Middle frontal gyrus (tissue), 1 donor: Measurements from ENCODE around the gene TDRD1.

ENCODE experiments used
- DNase-seq: peaks from one replicate; pipeline ENCODE4 v3.0.0-alpha.2; 2015; ENCODE audit warnings: low spot score; ENCODE audit errors: extremely low spot score

Gene TDRD1

DNA sequence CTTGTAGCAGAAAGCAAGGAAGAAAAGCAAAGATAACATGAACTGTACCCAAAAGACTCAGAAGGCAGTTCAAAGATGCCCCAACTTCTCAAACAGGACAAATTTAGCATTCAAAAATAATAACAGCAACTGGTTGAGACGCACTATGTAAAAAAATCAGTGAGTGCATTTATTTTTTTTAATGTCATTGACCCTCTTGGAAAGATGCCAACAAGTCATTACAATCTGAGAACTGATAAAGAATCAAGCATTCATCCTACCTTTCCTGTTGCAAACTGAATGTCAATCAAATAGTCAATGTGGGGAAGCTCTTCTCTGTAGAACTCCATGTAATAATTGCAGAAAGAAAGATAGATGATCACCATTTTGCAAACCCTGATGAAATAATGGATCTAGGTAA, 3.5 kb upstream of the TDRD1 start:
- DNase-seq, result no peak

DNA sequence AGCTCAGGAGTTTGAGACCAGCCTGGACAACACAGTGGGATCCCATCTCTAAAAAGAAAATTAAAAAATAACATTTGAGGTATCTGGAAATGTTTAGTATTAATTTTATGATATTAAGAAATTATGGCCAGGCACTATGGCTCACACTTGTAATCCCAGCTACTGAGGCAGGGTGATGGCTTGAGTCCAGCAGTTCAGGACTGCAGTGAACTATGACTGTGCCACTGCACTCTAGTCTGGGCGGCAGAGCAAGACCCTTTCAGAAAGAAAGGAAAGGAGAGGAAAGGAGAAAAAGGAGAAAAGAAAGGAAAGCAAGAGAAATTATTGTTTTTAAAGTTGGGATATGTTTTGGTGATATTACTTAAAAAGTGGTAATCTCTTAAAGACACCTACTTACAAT, 2.6 kb upstream of the TDRD1 start:
- no peak for DNase-seq

DNA sequence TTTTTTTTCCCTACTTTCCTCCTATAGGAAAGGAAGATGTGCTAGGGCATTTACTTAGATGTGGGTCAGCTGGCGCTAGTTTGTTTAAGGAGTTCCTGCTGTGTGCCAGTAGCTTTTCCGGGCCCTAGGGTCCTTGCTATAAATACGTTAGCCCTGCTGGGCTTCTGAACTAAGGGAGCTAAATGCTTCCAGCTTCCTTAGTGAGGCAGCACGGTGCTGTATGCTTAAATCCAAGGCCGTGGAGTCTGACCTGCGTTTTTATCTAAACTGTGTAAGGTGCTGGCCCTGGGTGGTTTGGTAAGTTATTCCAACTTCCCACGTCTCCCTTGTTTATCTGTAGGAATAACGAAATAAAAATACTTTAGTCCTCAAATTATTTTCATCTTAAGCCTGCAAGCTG, 594 bp downstream of the TDRD1 start:
- DNase-seq, result no peak

GRCh38 chr10:114180937-114181336, 1.8 kb downstream of the TDRD1 start:
- no peak for DNase-seq

- DNase-seq, result no peak
Observed at GRCh38 chr10:114181971-114182370, 2.8 kb downstream of the TDRD1 start.

DNA sequence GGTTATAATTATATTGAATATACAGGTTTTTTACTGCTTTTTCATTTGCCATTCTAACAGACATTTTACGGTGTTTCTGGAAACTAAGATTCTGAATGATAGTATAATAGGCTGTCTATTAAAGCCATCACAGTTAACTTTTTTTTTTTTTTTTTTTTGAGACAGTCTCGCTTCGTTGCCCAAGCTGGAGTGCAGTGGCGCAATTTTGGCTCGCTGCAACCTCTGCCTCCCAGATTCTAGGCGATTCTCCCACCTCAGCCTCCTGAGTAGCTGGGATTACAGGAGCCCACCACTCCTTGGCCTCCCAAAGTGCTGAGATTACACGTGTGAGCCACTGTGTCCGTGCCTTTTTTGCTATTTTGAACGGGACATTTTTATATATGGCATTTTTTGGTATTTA, 4.4 kb downstream of the TDRD1 start:
- DNase-seq, result no peak

- DNase-seq, result no peak
Observed at GRCh38 chr10:114184276-114184675, 5.1 kb downstream of the TDRD1 start.

DNA sequence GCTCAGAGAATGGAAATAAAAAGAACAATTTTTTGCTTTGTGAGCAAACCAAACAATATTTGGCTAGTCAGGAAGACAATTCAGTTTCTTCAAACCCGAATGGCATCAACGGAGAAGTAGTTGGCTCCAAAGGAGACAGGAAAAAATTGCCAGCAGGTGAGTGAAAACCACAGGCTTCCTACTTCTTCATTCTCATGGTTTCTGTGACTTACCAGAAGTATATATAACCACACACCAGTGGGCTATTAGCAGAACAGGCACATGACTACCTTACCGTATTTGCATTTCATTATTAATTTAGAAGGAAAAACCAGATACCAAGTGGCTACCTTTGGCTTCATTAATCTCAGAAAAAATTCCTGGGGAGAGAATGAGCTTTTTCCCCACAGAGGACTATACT, 8.8 kb downstream of the TDRD1 start:
- no peak for DNase-seq

DNA sequence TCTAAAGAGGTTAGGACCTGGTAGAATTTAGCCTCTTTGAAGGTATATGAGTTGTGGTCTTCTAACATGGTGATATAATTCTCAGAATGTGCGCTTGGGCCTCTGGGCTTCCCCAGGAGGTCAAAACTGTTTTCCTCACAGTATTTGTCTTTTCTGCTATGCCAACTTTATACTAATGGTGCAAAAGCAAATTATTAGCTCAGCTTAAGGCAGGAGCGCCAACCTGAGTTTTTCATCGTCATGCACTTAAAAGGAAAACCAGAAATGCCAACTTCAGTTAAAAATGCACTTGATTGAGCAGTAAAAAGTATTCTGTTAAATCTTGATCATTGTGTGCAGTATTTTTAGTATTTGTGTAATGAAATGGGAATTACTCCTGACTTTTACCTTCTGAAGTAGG, 9.7 kb downstream of the TDRD1 start:
- no peak for DNase-seq

- no peak for DNase-seq
Observed at GRCh38 chr10:114189700-114190099, 10.5 kb downstream of the TDRD1 start.

- DNase-seq, result no peak
Observed at GRCh38 chr10:114195079-114195478, 15.9 kb downstream of the TDRD1 start.

GRCh38 chr10:114199239-114199638, 20.1 kb downstream of the TDRD1 start:
- DNase-seq, result no peak

DNA sequence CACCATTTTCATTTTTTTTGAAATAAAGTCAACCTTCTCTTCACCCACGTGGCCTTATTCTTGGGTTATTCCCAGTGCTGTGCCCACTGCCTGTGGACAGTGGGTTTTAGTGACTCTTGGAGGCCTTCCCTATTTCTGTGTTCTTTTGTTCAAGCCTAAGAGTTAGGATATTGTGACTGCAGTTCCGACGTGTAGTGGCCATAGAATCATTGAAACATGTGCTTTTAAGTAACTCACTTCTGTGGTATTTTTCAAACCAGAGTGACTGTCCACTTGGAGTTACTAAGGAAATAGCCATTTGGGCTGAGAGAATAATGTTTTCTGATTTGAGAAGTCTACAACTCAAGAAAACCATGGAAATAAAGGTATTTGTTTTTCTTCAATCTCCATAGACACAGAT, 23.7 kb downstream of the TDRD1 start:
- no peak for DNase-seq

GRCh38 chr10:114206902-114207301, 27.7 kb downstream of the TDRD1 start:
- DNase-seq, result no peak

DNA sequence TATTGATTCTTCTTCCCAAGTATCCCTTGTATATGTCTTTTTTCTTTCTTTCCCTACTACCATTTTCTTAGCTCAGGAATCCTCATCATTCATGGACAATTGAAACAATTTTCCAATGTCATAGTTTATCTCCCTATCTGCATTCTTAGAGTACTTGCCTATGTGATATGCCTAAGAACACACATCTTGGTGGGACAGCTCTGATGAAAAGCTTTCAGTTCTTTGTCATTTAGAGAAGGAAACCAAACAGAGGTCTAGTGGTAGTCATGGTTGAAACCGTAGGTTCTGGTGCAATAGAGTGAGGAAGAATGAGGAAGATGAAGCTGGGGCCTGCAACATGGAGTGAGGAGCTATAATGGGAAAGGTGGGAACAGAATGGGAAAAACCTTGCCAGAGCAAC, 28.2 kb downstream of the TDRD1 start:
- DNase-seq, result no peak

DNA sequence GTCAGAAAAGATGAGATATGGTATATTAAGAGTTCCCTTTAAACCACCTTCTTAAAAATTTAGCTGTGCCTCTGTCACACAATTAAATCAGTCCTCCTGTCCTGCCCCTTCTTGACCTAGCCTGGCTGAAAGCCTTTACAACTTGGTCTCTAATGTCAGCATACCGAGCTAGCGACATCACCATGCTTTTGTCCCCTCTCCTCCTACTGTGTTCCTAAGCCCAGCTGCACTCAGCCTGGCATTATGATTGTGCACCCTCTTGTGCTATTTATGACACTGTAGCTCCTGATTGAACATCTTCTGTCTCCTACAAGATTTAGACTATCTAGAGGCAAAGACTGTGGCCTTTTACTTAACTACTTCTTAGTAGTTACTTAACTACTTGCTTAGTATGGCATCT, 29.2 kb downstream of the TDRD1 start:
- DNase-seq, result no peak

DNA sequence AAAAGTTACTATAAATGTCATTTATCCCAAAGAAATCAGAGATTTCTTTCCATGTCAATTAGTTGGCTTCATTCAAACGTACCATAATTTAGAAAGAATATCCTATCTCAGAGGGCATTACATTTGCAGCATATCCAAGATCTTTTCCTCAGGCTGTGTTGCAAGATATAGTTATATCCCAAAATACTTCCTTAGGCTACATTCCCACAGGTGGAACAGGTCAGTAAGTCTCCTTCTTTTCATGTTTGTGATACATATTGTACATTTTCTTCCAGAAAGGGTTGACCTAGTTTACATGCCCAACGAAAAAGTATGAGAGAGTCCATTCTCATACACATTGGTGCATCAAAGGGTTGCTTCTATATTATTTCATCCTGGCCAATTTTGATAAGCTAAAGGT, 33.0 kb downstream of the TDRD1 start:
- DNase-seq, result no peak

- no peak for DNase-seq
Observed at GRCh38 chr10:114215033-114215432, 35.9 kb downstream of the TDRD1 start.

- DNase-seq, result no peak
Observed at GRCh38 chr10:114220281-114220680, 41.1 kb downstream of the TDRD1 start.

DNA sequence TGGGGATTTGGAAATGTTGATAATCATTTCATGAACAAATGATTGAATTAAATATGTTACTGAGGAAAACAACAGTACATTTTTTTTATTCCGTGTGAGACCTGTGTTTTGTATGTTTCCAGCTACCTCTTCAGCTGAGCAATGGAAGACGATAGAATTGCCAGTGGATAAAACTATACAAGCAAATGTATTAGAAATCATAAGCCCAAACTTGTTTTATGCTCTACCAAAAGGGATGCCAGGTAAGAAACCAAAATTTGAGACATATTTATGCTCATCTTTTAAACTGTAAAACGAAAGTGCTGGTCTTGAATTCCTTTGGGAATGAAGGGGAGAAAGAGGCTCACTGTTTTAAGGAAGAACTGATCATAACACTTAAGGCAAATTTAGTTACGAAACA, 42.1 kb downstream of the TDRD1 start:
- DNase-seq, result no peak

- DNase-seq, result no peak
Observed at GRCh38 chr10:114223066-114223465, 43.9 kb downstream of the TDRD1 start.

GRCh38 chr10:114228156-114228555, 49.0 kb downstream of the TDRD1 start:
- no peak for DNase-seq

- DNase-seq, result no peak
Observed at GRCh38 chr10:114232561-114233176, 53.5 kb downstream of the TDRD1 start.

GRCh38 chr10:114233482-114233881, 54.3 kb downstream of the TDRD1 start:
- DNase-seq, result no peak
